GM19395 (cell line): ENCODE measurements around the gene ZNF142.
"Not testable (repeated sequence)": the region's sequence is repeated elsewhere in the genome, so short reads cannot be mapped to it uniquely, and the experiment has no call there.

Experiments
- ATAC-seq: cut with Tn5 transposase; IDR thresholded peaks from one replicate; pipeline ENCODE4 v1.9.1; 2021; ENCODE audit warnings: mild to moderate bottlenecking, moderate library complexity; ENCODE audit not compliant: unreplicated experiment

Gene ZNF142, protein sequence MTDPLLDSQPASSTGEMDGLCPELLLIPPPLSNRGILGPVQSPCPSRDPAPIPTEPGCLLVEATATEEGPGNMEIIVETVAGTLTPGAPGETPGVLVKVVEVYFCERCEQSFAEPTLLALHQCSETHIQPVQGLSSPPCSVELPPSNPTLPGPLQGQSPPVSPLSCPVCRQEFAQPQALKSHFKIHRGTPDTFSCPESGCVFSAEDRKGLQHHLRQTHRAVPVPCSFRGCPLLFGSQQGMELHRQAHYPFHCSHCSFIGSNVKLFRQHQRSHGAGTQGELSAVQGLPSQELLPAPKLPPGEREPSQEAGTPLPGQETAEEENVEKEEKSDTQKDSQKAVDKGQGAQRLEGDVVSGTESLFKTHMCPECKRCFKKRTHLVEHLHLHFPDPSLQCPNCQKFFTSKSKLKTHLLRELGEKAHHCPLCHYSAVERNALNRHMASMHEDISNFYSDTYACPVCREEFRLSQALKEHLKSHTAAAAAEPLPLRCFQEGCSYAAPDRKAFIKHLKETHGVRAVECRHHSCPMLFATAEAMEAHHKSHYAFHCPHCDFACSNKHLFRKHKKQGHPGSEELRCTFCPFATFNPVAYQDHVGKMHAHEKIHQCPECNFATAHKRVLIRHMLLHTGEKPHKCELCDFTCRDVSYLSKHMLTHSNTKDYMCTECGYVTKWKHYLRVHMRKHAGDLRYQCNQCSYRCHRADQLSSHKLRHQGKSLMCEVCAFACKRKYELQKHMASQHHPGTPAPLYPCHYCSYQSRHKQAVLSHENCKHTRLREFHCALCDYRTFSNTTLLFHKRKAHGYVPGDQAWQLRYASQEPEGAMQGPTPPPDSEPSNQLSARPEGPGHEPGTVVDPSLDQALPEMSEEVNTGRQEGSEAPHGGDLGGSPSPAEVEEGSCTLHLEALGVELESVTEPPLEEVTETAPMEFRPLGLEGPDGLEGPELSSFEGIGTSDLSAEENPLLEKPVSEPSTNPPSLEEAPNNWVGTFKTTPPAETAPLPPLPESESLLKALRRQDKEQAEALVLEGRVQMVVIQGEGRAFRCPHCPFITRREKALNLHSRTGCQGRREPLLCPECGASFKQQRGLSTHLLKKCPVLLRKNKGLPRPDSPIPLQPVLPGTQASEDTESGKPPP (N-terminal part only)

GRCh38 chr2:218659258-218659987 lies at the start of gene ZNF142, which contains the start of gene BCS1L:
TSS of gene ZNF142 (minus strand) at chr2:218659623. CDS start at chr2:218656429, 3,194 bp downstream.
TSS of gene BCS1L (plus strand) at chr2:218659683. CDS start at chr2:218660988, 1,305 bp downstream.
- peak; percentile 95 for ATAC-seq

GRCh38 chr2:218708086-218708485 lies 48.7 kb upstream of the ZNF142 start:
- ATAC-seq: peak; percentile 35

DNA sequence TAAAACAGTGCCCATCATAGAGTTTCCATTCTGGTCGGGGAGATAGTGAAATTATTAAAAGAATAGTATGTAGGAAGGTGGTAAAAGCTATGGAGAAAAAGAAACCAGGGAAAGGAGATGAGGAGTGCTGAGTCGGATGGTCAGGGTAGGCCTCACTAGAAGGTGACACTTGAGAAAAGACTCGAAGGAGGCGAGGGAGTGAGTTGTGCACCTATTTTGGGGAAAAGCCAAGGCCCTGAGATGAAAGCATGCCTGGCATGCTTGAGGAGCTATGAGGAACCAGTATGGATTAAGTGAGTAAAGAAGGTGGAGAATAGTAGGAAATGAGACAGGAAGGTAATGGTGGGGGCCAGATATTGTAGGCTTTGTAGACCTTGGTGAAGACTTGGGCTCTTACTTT lies 43.9 kb upstream of the ZNF142 start:
- ATAC-seq: no peak

- no peak for ATAC-seq
Measured at GRCh38 chr2:218701806-218702205, 42.4 kb upstream of the ZNF142 start.

DNA sequence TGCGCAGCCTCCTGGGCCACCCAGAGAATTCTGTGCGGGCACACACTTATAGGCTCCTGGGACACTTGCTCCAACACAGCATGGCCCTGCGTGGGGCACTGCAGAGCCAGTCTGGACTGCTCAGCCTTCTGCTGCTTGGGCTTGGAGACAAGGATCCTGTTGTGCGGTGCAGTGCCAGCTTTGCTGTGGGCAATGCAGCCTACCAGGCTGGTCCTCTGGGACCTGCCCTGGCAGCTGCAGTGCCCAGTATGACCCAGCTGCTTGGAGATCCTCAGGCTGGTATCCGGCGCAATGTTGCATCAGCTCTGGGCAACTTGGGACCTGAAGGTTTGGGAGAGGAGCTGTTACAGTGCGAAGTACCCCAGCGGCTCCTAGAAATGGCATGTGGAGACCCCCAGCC lies 39.5 kb upstream of the ZNF142 start:
- no peak for ATAC-seq

DNA sequence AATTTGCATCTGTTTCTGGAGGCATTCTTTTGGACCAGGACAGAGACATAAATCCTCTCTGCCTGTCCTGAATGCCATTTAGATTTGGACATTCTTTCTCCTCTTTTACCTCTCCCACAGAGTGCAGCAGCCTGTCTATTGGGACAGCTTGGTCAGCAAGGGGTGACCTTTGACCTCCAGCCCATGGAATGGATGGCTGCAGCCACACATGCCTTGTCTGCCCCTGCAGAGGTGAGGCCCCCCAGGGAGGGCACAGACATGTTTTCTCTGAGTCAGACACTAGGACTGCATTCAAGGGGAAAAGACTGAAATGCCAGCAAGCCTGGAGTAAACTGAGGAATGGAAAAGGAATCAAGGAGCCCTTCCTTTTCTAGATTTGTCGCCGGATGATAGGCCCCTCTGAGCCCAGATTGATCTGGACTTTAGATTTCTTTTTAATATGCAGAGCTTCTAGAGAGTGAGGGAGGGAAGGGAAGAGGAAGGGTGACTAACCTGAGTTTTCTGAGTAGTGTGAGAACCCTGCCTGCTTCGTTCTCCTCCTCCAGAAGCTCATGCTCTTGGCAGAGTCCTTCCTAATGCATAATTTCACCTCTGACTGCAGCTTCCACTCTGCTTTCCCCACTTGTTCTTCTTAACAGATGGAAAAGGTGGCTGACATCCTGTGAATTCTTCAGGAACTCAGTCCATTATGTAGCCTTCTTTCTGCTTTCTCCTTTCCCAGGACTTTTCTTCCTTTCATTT lies 35.2 kb upstream of the ZNF142 start:
- ATAC-seq: no peak

DNA sequence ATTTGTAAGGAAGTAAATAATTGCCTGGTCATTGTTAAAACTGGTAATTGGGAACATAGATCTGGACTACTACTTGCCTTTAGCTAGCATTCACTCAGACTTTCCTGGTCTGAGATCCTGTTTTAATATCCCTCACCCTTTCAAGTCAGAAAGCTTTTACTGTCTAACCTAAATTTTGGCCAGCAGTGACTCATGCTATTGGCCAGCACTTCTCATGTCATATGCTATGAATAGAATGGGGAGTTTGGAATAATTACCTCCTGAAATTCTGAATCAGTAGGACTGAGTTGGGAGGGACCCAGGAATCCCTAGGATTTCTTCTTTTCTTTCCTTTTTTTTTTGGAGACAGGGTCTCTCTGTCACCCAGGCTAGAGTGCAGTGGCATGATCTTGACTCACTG lies 31.8 kb upstream of the ZNF142 start:
- no peak for ATAC-seq

GRCh38 chr2:218687400-218688060 lies 28.1 kb upstream of the ZNF142 start:
- ATAC-seq: not testable (repeated sequence)

GRCh38 chr2:218680061-218680460 lies 20.6 kb upstream of the ZNF142 start:
- ATAC-seq: no peak

DNA sequence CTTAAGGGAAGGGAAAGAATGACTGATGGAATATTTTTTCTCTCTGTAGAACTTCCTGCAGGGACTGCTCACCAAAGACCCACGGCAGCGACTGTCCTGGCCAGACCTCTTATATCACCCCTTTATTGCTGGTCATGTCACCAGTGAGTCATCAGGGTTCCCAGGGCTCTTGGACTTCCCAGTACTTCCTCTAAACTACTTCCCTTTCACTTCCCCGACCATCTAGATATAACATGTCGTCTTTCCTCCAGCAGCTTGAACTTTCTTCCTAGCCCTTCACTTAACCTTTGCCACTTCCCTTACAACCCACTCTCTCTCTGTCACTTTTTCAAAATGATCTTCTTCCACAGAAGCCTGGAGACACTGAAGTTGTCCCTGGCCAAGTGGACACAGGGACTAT lies 19.7 kb upstream of the ZNF142 start:
- ATAC-seq: no peak

DNA sequence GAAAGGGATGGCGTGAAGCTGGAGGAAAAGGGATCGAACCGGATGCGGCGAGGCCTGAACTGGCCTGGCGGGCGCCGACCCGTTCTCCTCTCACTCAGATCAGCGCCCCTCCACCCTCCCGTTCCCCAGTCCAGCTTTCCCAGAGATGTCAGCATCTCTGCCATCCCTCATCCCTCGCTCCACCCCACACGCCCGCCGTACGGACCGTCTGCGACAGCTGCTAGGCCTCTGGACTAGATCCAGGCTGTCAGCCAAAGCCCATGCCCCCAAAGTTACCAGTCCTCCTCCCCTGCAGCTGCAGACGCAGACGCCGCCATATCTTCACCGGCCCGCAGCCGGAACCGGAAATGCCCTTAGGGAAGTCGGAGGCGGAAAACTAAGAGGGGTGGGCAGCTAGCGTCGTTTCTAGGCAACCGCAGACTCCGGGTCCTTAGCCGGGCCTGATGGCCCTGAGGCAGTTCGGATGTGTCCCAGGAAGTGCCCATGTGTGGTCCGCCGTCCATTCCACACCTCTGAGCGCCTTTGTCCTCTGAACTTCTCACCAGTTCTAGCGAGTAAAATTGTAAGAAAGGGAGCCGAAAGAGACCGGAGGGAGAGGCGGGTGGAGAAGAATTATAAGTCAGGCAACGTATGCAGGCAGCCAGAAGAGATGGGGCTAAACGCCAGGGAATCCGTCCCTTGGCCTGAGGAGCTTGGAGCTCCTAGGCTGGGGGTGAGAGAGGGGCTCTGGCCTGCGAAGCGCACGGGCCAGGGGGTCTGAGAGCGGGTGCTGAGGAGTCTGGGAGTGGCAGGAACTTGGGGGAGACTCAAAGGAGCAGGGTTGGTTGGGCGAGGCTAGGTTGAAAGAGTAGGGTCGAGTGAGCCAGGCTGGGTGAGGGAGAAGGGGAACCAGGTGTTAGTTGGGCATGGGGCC lies 12.5 kb upstream of the ZNF142 start, which contains the start of the genes RNF25 and STK36:
TSS of gene RNF25 (minus strand) at position 349 of the 913 bp plus-strand sequence. CDS start at position 317, 32 bp downstream.
TSS of gene STK36 (plus strand) at position 433 of the 913 bp plus-strand sequence. CDS start 744 bp downstream, outside the sequence.
- ATAC-seq: peak; percentile 100

DNA sequence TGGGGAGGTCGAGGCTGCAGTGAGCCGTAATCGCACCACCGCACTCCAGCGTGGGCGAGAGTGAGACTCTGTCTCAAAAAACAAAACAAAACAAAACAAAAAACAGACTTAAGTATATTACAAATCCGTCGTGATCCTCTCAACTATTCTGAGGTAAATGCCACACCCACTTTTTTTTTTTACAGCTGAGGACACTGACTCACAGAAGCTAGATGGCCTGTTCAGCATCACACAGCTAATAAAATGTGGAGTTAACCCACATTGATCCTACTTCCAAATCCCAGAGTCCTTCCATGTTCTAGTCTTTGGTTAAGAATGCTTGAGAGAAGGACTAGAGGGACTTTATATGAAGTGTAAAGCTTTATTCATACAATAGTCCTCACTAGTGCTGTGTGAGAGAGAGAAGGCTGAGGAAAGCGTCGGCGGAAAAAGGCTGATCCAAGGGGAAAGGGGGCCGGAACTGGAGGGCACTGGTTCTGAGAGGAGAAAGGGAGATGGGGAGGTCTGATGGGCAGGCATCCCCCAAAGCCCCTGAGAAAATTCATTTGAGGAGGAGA lies 11.8 kb upstream of the ZNF142 start:
- ATAC-seq: no peak

DNA sequence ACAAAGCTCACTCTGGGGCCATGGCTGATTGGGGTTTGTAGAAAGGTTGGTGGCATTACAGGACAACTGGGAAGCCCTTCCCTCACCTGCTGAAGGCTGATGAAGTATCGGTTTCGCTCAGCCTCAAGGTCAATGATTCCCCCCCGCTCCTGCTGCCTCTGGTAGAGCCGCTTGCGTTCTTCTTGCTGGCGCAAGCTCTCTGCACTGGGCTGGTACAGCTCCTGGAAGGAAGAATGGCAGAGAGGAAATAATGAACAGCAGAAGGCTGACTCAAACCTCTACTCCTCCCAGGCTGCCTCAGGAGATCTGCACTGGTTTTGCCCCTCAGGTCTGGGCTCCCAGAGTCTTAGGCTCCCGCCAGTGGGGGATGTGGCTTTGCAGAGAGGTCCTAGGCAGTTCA lies 5.2 kb upstream of the ZNF142 start:
- no peak for ATAC-seq

- ATAC-seq: no peak
Measured at GRCh38 chr2:218663901-218664300, 4.5 kb upstream of the ZNF142 start.

GRCh38 chr2:218662827-218663226 lies 3.4 kb upstream of the ZNF142 start:
- no peak for ATAC-seq

DNA sequence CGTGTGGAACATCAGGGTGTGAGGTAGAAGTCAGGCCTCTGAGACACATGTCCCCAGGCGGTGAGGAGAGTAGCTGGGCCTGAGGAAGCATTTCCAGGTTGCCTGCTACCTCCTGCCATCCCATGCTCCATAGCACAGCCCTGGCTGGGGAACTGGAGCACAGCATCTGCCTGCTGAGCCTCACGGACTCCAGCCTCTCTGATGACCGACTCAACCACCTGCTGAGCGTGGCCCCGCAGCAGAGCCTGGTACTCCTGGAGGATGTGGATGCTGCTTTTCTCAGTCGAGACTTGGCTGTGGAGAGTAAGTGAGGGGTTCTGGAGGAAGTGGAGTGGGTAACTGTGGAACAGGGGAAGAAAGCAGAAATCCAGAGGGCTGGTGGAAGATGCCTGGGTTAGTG lies 3.0 kb upstream of the ZNF142 start:
- no peak for ATAC-seq

DNA sequence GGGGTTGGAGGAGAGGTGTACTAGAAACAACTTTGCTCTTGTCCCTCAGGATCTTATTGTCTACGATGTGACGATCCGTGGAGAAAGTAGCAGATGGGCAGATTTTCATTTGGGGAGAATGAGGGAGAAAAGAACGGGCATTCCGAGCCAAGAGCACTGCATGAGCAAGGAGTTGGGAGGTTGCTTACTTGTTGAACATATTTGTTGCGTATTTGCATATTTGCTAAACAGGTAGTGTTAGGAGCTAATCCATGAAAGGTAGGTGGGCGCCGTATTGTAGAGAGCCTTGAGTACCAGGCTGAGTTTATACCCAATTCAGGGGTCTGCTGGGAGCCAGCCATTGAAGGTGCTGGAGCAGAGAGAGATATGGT lies 550 bp upstream of the ZNF142 start:
- ATAC-seq: no peak
